NAMALWA (cell line): ENCODE data around the gene ABHD4.
A peak's percentile ranks its signal among the peaks of the same experiment; 100 is the strongest.
"Not testable (repeated sequence)": the region's sequence is repeated elsewhere in the genome, so short reads cannot be mapped to it uniquely, and the experiment has no call there.

Experiments
- DNase-seq: peaks from one replicate; pipeline ENCODE4 v3.0.0-alpha.2; 2015; ENCODE audit warnings: low spot score

Gene ABHD4

DNA sequence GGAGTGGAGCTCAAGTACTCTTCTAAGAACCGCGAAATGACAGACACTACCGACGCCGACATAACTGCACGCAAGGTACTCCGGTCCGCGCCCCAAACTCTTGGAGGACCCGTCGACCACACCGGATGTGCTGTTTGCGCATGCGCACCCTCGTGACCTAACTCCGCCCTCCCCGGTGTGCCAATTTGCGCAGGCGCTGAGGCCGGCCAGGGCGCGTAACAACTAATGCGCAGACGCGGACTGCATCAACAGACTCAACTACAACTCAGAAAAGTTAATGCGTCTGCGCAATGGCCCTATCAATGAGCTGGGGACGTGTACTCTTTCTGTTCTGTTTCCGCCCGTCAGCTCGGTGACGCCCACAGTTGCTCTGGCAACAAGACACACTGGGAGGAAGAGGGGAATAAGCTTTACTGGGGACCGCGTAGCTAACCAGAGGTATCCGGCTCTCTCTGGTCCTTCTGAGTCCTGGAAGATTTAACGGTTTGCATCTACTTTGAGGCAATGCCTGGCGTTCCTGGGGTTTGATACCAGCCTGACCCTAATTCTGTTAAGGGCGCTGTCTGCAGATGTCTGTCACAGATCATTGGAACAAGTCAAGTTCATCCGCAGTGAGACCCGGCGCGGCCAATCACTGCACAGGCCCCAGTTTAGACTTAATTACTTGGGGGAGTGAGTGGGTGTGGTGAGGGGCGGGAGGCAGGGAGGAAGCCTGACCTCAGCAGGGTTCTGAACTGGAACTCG, 8.8 kb upstream of the ABHD4 start, which contains the start of gene DAD1:
DAD1 (minus strand) TSS at position 129 of the 744 bp plus-strand sequence; CDS start at position 62, 67 bp downstream.
- DNase-seq = peak; percentile 100

DNA sequence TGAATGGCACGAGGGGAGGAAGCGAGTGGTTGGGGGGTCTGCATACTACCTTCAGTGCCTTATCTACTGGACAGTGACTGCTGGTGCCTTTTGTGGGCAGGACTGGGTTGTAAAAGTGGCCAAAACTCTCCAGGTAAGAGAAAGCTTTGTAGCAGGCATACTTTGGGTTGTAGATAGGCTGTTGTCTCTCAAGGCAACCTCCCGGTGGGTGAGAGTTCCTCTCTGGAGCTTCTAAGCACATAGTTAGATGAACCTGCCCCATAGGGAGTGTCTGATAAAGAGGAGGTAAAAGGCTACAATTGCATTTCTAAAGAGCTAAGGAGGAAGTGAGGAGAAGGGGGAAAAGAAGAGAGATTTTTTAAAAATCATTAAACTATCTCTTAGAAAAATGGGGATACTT, 4.9 kb upstream of the ABHD4 start:
- DNase-seq = no peak

DNA sequence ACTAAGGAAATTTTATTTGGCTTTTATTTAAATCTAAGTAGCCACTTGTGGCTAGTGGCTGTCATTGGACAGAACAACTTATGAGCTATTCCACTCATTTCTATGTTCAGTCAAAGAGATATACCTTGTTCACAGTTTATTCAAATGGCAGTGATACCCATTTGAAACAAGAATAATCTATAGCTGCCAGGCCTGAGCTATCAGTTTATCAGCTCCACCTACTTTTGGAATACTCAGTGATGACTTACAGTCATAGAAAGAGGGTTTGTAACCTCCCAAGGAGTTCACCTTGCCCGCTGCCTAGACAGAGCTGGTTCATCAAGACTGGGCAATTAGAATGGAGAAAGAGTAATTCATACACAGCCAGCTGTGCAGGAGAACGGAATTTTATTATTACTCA, 4.5 kb upstream of the ABHD4 start:
- DNase-seq = no peak

DNA sequence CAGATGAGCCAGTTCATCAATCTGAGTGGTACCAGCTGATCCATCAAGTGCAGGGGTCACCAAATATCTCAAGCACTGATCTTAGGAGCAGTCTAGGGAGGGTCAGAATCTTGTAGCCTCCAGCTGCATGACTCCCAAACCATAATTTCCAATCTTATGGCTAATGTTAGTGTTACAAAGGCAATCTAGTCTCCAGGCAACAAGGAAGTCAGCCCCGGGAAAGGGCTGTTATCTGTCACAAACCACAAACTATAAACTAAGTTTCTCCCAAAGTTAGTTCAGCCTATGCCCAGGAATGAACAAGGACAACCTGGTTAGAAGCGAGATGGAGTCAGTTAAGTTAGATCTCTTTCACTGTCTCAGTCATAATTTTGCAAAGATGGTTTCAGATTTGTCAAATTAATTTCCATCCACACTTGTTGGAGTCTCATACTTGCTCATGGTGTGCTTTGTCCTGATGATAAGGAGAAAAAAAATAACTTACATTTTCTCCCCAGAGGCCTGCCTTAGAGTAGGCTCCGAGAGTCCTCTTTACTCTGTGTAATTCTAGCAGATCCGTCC, 3.9 kb upstream of the ABHD4 start:
- no peak for DNase-seq

DNA sequence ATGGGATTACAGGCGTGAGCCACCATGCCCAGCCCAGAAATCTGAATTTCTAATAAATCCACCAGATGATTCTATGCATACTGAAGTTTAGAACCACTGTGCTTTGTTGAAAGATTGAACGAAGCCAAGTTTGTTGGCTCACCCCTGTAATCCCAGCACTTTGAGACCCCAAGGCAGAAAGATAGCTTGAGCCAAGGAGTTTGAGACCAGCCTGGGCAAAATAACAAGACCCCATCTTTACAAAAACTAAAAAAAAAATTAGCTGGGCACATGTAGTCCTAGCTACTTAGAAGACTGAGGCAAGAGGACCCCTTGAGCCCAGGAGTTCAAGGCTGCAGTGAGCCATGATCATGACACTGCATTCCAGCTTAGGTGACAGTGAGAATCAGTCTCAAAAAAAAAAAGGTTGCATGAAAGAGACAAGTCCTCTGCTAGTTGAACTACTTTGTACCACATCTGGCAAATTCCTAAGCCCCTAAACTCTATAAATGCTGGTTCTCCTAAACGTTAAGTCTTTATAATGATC, 1.7 kb upstream of the ABHD4 start:
- no peak for DNase-seq

DNA sequence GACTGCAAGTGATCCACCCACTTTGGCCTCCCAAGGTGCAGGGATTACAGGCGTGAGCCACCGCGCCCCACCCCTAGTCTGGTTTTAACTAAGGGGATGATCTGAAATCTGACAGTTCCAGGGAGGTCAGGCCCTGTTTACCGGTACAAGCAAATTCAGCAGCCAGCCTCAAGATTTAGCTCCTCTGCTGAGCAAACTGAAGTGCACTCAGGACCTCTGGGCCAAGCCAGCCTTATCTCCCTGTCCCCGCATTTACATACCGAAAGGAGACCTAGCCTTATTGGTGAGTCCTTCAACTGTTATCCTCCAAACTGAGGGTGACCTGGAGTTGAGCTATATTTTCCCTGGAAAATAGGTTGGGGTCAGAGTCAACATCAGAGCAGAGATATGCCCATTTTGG, 835 bp upstream of the ABHD4 start:
- DNase-seq = no peak

DNA sequence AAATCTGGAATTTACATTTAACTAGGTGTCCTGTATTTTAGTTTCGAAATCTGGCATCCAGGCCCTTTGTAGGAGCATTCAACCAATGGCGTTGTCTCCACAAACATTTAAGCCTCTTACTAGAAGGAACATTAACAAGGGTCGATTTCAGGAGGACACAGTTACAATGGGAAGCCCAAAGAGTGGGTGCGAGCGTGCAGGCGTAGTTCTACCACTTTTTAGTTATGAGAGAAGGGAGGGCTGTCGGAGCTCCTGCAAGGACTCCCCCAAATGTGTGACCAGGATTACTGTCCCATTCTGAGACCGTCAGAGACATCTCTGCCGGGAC, 365 bp upstream of the ABHD4 start:
- DNase-seq = no peak

DNA sequence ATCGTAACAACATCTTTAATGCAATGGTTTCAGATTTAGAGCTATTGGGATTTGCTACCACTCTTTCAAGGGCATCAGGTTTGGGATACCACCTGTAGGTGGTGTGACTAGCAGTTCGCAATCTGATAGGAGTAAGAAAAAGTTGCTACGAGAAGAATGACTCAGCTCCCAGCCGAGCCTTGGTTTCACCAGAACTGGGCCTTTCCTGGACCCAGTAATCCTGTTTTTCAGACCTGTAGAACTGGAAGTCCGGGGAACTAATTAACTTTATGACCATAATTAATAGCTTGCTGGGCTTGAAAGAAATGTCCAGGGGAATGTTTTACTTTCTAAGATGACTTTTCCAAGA, 770 bp downstream of the ABHD4 start:
- DNase-seq = peak; percentile 40

DNA sequence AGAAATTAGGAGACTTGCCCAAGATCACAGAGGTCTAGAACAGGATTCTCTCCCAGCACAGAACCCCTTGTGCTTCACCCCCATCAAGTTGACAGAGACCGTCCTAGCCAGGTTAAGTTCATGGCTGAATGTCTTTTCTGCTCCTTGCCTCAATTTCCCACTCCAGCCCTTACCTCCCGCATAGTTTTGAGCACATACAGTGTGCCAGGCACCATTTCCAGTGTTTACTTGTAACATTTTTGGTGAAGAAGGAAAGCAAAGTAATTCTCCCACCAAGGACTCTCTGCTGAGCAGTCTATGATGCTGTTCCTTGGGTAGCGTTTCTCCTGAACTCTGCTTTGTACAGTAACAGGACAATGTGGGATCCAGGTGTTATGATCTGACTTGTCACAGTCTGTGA, 1.2 kb downstream of the ABHD4 start:
- DNase-seq = no peak

DNA sequence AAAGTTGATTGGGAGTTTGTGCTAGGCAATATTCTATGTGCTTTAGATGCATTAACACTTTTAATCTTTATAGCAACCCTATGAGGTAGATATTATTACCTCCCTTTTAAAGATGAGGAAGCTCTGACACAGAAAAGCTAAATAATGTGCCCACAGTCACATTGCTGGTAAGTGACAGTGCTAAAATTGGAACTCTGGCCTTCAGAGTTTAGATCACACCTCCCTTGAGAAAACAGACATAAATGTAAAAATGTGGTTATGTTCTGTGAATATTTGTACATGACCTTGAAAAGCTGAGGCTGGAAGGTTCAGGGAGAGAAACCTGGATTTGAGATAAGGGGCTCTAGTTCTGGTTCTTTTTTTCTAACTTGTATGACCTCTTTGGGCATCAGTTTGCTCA, 1.9 kb downstream of the ABHD4 start:
- DNase-seq = no peak

DNA sequence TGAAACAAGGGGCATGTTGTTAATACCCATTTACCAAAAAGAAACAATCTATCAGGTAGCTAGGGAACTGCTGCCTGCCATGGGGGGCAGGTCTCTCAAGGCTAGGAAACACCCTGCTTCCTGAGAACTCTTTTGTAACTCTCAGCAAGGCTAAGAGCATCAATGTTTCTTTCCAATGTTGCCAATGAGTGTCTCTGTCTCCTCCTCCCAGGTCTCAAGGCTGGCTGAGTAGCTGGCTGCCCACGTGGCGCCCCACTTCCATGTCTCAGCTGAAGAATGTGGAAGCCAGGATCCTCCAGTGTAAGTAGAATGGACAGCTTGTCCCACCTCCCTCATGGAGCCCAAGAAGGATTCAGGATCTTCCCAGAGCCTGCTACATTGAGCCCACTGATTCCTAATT, 3.4 kb downstream of the ABHD4 start:
- DNase-seq = no peak

DNA sequence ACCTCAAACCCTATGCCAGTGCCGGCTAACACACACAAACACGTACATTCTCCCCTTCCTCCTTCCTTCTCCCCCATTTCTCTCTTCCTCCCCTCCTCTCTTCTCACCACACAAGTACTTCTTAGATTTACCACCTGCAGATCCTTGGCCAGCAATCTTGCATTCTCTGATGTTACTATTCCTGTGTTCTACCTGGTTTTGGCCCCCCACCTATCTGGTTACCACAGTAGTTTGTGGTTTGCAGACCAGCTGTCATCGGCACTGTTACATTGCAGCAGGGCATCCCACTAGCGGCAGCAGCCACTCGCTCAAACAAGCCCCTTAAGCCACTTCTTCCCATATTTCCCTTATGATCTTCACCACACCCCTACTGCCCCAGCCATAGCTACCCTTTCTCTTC, 3.9 kb downstream of the ABHD4 start:
- DNase-seq = no peak

DNA sequence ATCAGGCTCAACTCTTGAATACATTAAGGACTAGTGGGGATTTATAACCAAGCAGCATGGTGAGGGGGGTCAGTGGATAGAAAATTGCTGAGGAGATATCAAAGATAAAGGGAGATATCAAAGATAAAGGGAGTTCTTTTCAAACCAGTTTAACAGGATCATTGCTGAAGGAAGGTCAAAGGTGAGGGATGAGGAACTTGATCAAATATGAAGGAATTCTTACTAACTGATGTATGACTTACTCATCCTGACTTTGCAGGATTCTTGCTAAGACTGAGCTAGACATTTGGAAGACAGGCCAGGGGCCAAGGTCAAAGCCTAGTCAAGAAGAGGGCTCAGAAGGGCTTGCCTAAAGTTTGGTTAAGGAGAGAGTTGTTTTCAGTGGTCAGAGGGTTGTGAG, 4.8 kb downstream of the ABHD4 start:
- no peak for DNase-seq

DNA sequence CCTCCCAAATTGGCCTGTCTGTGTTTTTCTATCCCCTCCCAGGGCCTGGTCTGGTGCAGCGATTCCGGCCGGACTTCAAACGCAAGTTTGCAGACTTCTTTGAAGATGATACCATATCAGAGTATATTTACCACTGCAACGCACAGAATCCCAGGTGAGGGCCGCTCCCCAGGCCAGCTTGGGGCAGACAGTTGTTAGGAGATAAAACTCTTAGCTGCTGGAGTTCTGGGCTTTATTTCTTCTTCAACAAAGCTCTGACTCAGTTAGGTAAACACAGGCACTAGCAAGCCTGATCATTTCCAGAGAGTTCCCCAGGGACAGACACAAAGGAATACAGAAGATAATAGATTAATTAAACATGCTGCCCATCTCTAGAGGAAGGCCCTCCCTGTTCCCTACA, 8.3 kb downstream of the ABHD4 start:
- no peak for DNase-seq

DNA sequence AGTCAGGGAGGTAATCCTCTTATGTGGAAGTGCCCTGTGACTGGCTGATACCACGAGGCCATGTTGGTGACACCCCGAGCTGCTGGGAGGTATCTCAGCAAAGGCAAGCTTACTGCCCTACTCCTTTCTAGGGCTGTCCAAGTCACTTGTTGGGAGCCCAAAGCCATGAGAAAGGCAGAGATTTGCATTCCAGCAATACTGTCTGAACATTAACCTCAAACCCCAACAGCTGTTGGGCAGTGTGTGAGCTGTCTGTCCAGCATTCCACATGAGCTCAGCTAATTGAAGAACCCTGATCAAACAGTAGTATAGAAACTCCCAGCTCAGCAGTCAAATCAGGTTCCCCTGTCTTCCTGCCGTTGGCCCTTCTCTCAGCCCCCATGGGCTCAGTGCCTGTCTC, 9.2 kb downstream of the ABHD4 start:
- DNase-seq = no peak

DNA sequence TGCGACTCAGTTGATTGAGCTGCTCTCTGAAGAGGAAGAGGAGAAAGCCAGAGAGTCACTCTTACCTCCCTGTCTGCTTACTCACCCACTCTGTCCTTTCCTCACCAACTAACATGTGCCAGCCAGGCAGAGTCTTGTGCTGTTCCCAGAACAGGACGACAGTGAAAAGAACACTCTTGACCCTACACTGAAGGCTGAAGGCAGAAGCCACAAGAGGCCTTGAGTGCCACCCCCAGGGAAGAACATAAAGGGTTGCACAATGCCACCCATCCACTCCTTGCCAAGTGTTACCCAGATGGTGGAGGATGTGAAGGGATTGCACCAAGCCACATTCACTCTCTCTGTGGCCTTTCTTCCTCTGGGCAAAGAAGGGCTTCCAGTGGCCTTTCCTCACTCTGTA, 12.8 kb downstream of the ABHD4 start:
- DNase-seq = no peak

DNA sequence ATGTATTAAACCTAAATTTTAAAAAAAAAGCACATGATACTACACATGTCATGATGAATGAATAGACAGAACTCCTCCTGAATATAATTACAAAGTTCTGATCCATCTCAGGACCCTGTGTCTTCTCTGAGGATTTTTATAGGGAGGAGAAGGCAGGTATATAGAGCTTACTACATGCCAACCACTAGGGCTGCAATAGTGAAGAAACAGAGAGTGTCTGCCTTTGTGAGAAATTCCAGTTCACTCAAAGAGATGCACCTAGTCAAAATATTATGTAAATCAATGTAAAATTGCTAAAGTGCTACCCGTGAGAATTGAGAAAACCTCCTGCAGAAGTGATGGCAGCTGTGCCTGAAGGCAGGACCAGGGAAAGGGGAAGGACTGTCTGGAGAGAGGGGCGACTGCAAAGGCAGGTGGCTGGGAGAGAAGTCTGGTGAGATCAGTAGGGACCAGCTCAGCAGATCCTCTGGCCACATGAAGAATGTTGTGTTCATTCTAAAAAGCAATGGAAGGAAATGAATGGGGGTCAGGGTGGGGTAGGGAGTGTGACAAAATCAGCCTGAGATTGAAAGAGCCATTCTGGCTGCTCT, 15.1 kb downstream of the ABHD4 start:
- peak; percentile 17 for DNase-seq

DNA sequence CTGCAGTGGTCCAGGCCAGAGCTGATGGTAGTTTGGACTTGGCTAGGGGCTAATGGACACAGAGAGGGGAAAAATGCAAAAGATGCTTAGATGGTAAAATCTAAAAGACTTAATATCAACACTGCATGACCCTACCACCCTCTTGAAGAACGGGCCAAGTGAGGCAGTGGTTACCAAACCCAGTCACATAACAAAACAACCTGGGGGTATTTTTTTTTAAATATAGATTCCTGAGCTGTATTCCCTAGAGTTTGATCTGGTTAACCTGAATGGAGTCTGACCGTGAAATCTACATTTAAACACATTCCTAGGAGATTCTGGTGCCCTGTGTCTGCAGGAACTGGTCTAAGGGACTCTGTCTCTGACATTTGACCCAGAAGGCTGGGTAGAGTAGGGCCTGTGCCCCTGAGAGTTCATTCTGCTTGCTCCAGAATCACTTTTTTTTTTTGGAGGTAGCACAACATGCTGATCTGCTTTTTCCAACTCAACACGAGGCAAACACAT, 15.7 kb downstream of the ABHD4 start:
- no peak for DNase-seq

DNA sequence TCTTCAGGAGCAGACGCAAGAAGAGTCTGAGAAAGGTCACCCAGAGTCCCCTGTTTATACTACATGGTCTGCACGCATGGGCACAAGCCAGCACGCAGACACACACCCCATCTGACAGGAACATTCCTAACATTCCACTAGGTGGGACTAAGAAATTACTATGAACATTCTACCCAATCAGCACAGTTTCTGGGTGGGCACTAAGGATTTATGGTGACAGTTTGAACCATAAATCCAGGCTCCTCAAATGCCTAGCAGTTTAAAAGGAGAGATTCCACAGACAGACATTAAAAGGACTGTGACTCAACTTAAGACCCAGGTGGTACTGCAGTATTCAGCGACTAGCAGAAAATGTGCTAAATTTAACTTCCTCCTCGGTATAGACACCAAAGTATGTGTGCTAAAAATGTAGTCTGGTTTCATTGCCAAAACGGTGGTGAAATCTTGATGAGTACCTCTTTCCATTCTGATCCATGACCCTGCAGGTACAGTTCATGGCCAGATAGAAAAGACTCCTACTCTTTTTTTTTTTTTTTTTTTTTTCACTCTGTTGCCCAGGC, 16.2 kb downstream of the ABHD4 start:
- DNase-seq = peak; percentile 24

DNA sequence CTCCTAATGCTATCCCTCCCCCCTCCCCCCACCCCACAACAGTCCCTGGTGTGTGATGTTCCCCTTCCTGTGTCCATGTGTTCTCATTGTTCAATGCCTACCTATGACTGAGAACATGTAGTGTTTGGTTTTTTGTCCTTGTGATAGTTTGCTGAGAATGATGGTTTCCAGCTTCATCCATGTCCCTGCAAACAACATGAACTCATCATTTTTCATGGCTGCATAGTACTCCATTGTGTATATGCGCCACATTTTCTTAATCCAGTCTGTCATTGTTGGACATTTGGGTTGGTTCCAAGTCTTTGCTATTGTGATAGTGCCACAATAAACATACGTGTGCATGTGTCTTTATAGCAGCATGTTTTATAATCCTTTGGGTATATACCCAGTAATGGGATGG, 17.7 kb downstream of the ABHD4 start:
- DNase-seq = not testable (repeated sequence)

DNA sequence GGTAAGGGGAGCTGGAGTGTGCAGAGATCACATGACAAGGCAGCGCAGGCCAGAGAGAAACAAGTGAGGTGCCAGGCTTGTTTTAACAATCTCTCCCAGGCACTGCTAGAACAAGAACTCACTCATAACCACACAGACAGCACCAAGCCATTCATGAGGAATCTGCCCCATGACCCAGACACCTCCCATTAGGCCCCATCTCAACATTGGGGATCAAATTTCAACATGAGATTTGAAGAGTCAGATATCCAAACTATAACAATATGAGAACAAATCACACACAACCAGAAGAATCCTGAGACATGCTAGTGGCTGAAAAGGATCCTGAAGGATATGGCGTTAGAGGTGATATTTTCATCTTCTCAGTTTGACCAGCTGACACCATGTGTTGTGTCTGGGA, 24.2 kb downstream of the ABHD4 start:
- DNase-seq = no peak

DNA sequence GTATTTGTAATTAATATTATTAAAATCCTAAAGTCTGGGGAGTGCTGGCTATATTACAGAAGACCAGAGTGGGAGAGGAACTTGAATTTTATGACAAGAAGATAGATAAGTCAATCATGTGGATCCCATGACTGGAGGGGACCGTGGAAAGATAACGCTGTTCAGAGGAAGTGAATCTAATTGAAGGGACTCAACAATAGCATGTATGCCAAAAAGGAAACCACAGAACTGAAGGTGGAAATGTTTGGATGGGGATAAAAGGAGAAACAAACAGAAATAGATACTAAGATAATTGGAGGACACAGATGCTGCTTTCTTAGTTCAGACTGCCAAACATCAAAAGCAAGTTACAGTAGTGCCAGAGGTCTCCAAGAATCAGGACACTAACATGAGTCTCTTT, 24.9 kb downstream of the ABHD4 start:
- DNase-seq = no peak

DNA sequence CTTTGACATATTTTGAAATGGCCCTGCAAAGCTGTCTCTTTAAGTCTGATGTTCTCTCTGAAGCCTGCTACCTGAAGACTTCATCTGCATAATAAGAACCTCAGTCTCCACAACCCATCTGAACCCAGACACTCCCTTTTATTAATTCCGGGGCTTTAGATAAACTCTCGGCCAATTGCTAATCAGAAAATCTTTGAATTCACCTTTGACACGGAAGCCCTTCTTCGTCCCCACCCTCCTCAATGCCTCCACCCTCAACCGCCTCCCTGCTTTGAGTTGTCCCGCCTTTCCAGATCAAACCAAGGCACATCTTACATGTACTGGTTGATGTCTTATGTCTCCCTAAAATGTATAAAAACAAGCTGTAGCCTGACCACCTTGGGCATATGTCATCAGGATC, 28.5 kb downstream of the ABHD4 start:
- DNase-seq = no peak
